C1 segment of cervical spinal cord (tissue), 14 donors: Measurements from ENCODE around the gene MCEMP1.
A peak's percentile ranks its signal among the peaks of the same experiment; 100 is the strongest.

ENCODE experiments used
- DNase-seq, 14 donors: peaks; one replicate each; lab custom pipeline; 2025; lab: John Stamatoyannopoulos, UW

The MCEMP1 gene

DNA sequence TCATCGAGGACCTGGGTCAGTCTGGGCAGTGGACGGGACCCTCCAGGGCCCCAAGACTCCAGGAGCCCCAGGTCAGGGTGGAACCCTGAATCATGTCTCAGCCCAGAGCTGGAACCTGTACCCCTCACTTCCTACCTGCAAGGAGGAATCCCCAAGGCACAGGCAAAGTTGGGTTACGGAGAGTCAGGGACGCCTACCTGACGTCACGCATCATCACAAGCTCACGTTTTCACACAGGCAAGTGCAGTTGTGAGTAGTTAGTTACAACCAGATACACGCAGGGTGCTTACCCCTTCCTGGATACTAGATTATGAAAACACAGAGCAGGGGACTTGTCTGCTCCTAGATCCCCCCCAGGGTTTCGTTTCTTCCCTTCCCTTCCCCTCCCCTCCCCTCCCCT lies 6.1 kb upstream of the MCEMP1 start:
- DNase-seq, result no peak

DNA sequence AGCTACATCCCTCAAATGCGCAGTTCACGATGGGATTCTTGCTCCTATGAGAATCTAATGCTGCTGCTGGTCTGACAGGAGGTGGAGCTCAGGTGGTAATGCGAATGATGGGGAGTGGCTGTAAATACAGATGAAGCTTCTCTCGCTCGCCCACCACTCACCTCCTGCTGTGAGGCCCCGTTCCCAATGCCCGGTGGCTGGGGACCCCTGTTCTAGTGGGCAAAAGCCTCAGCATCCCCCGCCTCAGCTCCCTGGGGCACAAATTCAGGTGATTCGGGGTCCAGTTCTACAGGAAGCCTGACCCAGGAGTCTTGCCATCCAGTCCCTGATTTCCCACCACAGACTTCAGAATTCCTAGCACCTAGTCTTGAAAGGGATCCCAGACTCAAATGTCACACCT lies 4.4 kb upstream of the MCEMP1 start:
- no peak for DNase-seq

GRCh38 chr19:7674010-7675005 lies 2.6 kb upstream of the MCEMP1 start:
- DNase-seq, result peak in 2 of 14 donors; percentile 10 to 28

- no peak for DNase-seq
These were observed 514 bp upstream of the MCEMP1 start for GRCh38 chr19:7676376-7676775.

- DNase-seq, result no peak
These were observed 900 bp downstream of the MCEMP1 start for GRCh38 chr19:7677669-7678311.

DNA sequence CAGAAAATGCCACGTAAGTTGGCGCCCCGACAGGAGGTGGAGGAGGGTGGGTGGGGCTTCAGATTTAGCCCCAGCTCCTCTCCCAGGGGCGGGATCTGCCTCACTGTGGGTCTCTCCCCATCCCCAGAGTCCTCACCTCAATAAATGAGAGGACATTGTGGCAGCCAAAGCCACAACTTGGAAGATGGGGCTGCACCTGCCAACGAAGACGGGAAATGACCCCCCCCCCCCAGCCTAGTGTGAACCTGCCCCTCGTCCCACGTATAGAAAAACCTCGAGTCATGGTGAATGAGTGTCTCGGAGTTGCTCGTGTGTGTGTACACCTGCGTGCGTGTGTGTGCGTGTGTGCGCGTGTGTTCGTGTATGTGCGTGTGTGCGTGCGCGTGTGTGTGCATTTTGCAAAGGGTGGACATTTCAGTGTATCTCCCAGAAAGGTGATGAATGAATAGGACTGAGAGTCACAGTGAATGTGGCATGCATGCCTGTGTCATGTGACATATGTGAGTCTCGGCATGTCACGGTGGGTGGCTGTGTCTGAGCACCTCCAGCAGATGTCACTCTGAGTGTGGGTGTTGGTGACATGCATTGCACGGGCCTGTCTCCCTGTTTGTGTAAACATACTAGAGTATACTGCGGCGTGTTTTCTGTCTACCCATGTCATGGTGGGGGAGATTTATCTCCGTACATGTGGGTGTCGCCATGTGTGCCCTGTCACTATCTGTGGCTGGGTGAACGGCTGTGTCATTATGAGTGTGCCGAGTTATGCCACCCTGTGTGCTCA lies 2.3 kb downstream of the MCEMP1 start:
- DNase-seq, result peak in 3 of 14 donors; percentile 5 to 63 (median 5)

DNA sequence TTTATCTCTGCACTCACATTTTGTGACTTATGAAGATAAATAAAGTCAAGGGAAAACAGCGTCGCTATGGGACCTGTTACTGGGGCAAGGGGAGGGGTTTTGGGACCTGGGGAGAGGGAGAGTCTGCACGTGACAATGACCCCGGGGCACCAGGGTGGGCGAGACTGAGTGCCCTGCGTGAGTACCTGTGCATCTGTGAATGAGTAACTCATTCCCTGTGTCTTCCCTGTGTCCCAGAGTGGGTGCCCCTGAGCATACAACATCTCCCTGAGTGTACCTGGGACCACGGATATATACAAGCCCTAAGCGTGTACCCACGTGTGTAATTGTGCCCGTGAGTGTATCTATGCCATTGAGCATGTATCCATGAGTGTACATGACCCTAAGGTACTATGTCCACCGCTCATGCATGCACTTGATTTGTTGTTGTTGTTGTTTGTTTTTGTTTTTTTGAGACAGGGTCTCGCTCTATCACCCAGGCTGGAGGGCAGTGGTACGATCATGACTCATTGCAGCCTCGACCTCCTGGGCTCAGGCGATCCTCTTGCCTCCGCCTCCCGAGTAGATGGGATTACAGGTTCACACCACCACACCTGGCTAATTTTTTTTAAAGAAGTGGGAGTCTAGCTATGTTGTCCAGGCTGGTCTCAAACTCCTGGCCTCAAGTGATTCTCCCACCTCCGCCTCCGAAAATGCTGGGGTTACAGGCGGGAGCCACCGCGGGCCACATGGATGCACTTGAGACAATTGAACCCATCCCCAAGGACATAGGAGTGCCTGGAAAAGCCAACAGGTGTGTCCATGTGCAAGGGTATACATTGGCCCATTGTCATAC lies 3.1 kb downstream of the MCEMP1 start:
- DNase-seq, result no peak

DNA sequence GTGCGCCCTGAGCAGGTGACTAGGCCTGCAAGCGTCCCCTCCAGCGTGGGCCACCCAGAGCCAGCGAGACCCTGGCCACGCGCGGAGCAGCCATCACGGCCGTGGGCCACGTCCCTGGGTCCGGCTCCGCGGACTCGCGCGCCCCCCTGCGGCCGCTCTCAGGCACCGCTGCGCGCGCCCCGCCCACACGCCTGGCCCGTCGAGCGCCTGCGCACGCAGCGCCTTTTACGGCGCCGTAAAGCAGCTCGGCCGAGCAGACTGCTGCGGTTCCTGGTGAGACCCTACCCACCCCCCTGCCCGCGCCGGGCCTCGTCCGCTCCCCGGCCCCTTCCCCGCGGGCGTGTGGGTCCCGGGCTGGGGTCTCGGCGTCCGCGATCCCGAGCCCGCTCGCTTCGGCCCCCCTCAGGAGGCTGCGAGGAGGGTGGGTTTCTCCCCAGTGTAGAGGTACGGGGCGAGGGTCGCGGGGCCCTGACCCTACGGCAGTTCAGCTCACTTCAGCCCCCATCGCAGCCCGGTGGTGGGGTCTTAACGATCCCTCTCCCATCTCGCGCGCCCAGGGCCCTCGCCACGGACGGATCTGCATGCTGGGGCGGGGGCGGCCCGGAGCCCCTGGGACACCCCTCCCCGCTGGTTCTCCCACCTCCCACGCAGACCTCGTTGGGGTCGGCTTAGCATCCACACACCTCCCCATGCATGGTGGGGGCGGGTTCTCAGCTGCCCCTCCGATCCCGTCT lies 3.9 kb downstream of the MCEMP1 start, which contains the start of gene TRAPPC5:
Gene TRAPPC5 (plus strand): TSS at position 228 of the 734 bp plus-strand sequence. CDS start 1,421 bp downstream, outside the sequence.
- DNase-seq, result peak; percentile 8 to 91 (median 72)

DNA sequence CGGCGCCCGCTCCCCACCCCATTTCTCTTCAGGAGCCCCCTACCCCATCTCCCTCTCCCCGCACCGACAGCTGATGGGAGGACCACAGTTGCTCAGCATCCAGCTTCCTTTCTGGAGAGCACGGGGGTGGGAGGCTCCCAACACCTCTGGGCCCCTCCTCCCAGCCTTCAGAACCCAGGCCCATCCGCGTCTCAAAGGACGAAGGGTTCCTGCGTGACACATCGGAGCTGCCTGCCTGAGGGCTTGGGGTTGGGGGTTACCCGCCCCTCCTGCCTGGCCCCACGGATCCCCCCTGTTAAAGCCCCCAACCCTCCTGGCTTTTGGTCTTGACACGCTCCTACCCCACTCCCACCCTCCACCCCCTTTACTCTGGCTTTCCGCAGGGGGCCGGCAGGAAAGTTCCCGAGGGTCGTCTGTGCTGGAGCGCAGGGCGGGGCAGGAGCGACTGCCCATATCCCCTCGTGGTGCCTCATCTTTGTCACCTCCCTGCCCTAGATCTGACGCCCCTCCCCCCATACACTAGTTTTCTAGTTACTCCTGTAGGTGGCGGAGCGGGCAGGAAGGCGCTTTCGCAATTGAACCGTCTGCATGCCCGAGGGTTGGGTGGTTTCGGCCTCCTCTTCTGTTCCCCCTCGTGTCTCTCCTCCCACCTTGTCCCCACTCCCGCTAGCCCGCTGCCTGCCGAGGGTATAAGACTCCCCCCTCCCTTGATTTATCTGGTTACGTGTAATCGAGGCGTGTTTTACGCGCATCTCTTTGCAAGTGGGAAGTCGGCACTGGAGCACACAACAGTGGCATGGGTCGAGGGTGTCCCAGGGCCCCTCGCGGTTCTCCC lies 4.7 kb downstream of the MCEMP1 start:
- DNase-seq, result peak in 12 of 14 donors; percentile 15 to 66 (median 37)

- DNase-seq, result peak in 1 of 14 donors; percentile 58
These were observed 5.4 kb downstream of the MCEMP1 start for GRCh38 chr19:7682175-7682855.

DNA sequence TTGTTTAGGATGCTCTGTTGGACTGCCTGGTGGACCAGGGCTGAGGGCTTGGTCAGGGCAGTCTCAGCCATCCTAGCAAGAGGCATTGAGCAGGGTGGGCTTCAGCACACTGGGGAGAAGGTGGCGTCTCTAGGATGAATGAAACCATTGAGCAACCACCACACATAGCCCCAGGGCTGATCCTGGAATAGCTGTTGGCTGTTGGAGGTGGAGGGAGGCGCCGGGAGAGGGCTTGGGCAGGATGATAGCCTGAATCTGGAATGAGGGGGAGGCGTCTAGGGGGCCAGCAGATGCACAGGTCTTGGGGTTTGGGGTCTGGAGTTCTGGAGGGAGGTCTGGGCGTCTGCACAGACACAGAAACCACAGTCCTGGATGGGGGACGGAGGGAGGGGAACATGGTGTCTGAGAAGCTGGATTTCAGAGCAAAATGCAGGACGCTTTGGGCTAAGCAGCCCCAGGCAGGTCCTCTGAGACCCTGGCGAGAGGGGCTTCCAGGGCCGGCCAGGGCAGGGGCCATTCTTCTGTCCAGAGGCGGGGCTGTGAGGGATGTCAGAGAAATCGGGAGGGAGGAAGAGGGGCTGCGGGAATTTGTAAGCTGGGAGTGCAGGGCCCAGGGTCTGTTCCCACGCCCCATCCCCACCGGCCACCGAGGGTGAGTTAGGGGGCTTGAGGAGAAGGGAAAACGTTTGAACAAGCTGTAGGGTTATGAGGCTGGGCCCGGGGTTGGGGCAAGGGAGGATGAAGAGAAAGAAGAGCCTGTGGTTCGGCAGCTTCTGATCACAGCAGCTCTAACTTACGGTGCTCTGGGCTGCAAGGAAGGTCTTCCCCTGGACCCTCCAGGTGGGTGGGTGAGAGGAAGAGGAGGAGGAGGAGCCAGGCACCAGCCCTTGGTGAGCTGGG lies 8.9 kb downstream of the MCEMP1 start:
- no peak for DNase-seq

DNA sequence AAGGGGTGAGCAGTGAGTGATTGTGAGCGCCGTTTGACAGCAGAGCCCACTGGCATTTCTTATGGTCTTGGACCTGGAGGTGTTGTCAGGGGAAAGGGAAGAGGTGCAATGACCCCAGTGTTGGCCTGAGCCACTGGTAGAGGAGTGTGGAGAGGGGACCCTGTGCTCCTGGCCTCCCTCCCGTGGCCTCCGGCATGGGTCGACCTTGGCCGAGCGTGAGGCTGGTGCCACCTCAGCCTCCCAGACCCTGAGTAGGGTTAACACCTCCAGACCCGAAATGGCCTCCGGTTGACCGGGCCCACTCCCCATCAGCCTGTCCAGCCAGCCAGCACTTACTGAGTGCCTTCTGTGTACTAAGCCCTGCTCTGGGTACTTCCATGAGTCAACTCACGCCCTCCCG lies 10.3 kb downstream of the MCEMP1 start:
- DNase-seq, result no peak

GRCh38 chr19:7689165-7689564 lies 12.3 kb downstream of the MCEMP1 start:
- DNase-seq, result no peak

- no peak for DNase-seq
These were observed 13.9 kb downstream of the MCEMP1 start for GRCh38 chr19:7690779-7691258.

- DNase-seq, result no peak
These were observed 14.6 kb downstream of the MCEMP1 start for GRCh38 chr19:7691497-7691896.

DNA sequence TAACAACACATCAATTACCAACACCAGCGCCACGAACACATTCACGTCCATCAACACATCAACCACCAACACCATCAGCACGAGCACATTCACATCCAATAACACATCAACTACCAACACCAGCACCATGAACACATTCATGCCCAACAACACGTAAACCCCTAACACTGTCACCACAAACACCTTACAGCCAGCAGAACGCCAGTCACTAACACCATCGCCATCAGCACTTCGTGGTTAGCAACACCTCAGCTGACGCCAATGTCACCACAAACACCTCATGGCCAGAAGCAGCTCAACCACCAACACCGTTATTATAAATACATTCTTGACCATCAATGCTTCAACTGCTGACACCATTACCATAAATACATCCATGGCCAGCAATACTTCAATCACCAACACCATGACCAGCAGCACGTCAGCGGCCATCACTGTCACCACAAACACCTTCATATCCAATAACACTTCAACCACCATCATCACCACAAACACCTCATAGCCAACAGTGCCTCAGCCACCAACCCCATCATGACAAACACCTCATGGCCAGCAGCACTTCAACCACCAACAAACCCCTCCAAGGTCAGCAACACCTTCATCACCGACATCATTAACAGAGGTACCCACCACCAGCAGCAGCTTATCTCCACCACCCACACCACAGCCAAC lies 15.7 kb downstream of the MCEMP1 start:
- DNase-seq, result no peak

GRCh38 chr19:7694499-7694898 lies 17.6 kb downstream of the MCEMP1 start:
- no peak for DNase-seq
